ENCODE measurements around the gene SPATA2L.

Gene SPATA2L

GRCh38 chr16:89722392-89723278, 21.1 kb upstream of the SPATA2L start:
- Histone ChIP-seq H3K27ac (ENCODE audit: low read depth, low read length) (peak overlapping the region; percentile 95), H3K36me3 (ENCODE audit: control insufficient read depth, insufficient read depth, low read length) (peaks cover 20% of the 10 kb centered on the region), H3K27me3 (ENCODE audit: control insufficient read depth, insufficient read depth, low read length) (no peaks in the 10 kb centered on the region), H3K4me1 (ENCODE audit: control insufficient read depth, insufficient read depth, low read length) (peaks cover 14% of the 10 kb centered on the region), H3K4me3 (ENCODE audit: low read length) (peak overlapping the region; percentile 70), H3K9ac (ENCODE audit: low read length) (no peak overlapping the region)

- Histone ChIP-seq H3K4me1 (ENCODE audit: control insufficient read depth, insufficient read depth, low read length) (peaks cover 14% of the 10 kb centered on the region), H3K4me3 (ENCODE audit: low read length) (peak overlapping the region; percentile 70), H3K9ac (ENCODE audit: low read length) (peak overlapping the region; percentile 16), H3K27ac (ENCODE audit: low read depth, low read length) (peak overlapping the region; percentile 95), H3K36me3 (ENCODE audit: control insufficient read depth, insufficient read depth, low read length) (peaks cover 12% of the 10 kb centered on the region), H3K27me3 (ENCODE audit: control insufficient read depth, insufficient read depth, low read length) (no peaks in the 10 kb centered on the region)
Measured at GRCh38 chr16:89721546-89722391, 20.3 kb upstream of the SPATA2L start.

GRCh38 chr16:89720813-89721545, 19.5 kb upstream of the SPATA2L start, which contains the start of the genes VPS9D1 and ZNF276:
Gene VPS9D1 (minus strand): TSS chr16:89720898. CDS start chr16:89720861, 37 bp downstream.
Gene ZNF276 (plus strand): TSS chr16:89721537. CDS start chr16:89721641, 104 bp downstream.
- peak within 1 kb of the TSS; percentile 45 for H3K9ac ChIP-seq (ENCODE audit: low read length)

GRCh38 chr16:89720551-89720812, 19.0 kb upstream of the SPATA2L start:
- H3K27ac ChIP-seq (ENCODE audit: low read depth, low read length), result peak overlapping the region; percentile 95
- H3K9ac ChIP-seq (ENCODE audit: low read length), result no peak overlapping the region
- peaks cover 12% of the 10 kb centered on the region for H3K36me3 ChIP-seq (ENCODE audit: control insufficient read depth, insufficient read depth, low read length)
- H3K4me3 ChIP-seq (ENCODE audit: low read length), result peak overlapping the region; percentile 80
- H3K27me3 ChIP-seq (ENCODE audit: control insufficient read depth, insufficient read depth, low read length), result no peaks in the 10 kb centered on the region
- H3K4me1 ChIP-seq (ENCODE audit: control insufficient read depth, insufficient read depth, low read length), result peaks cover 14% of the 10 kb centered on the region

More at GRCh38 chr16:89720813-89721545, 19.5 kb upstream of the SPATA2L start, which contains the start of the genes VPS9D1 and ZNF276:
- peaks cover 14% of the 10 kb centered on the region for H3K4me1 ChIP-seq (ENCODE audit: control insufficient read depth, insufficient read depth, low read length)
- H3K27me3 ChIP-seq (ENCODE audit: control insufficient read depth, insufficient read depth, low read length), result no peaks in the 10 kb centered on the region
- H3K36me3 ChIP-seq (ENCODE audit: control insufficient read depth, insufficient read depth, low read length), result peaks cover 12% of the 10 kb centered on the region
- H3K4me3 ChIP-seq (ENCODE audit: low read length), result peak within 1 kb of the TSS; percentile 80
- H3K27ac ChIP-seq (ENCODE audit: low read depth, low read length), result peak within 1 kb of the TSS; percentile 95

- Histone ChIP-seq H3K36me3 (ENCODE audit: control insufficient read depth, insufficient read depth, low read length) (no peaks in the 10 kb centered on the region), H3K27me3 (ENCODE audit: control insufficient read depth, insufficient read depth, low read length) (no peaks in the 10 kb centered on the region), H3K4me3 (ENCODE audit: low read length) (no peak overlapping the region), H3K9ac (ENCODE audit: low read length) (no peak overlapping the region), H3K27ac (ENCODE audit: low read depth, low read length) (no peak overlapping the region), H3K4me1 (ENCODE audit: control insufficient read depth, insufficient read depth, low read length) (peaks cover 11% of the 10 kb centered on the region)
Measured at GRCh38 chr16:89717688-89718505, 16.4 kb upstream of the SPATA2L start.

GRCh38 chr16:89716916-89717687, 15.6 kb upstream of the SPATA2L start:
- H3K36me3 ChIP-seq (ENCODE audit: control insufficient read depth, insufficient read depth, low read length), result no peaks in the 10 kb centered on the region
- H3K27ac ChIP-seq (ENCODE audit: low read depth, low read length), result no peak overlapping the region
- H3K4me3 ChIP-seq (ENCODE audit: low read length), result no peak overlapping the region
- no peak overlapping the region for H3K9ac ChIP-seq (ENCODE audit: low read length)
- peaks cover 3% of the 10 kb centered on the region for H3K4me1 ChIP-seq (ENCODE audit: control insufficient read depth, insufficient read depth, low read length)
- H3K27me3 ChIP-seq (ENCODE audit: control insufficient read depth, insufficient read depth, low read length), result no peaks in the 10 kb centered on the region

- H3K27me3 ChIP-seq (ENCODE audit: control insufficient read depth, insufficient read depth, low read length), result no peaks in the 10 kb centered on the region
- H3K4me3 ChIP-seq (ENCODE audit: low read length), result no peak overlapping the region
- no peak overlapping the region for H3K9ac ChIP-seq (ENCODE audit: low read length)
- H3K4me1 ChIP-seq (ENCODE audit: control insufficient read depth, insufficient read depth, low read length), result peaks cover 3% of the 10 kb centered on the region
- no peak overlapping the region for H3K27ac ChIP-seq (ENCODE audit: low read depth, low read length)
- no peaks in the 10 kb centered on the region for H3K36me3 ChIP-seq (ENCODE audit: control insufficient read depth, insufficient read depth, low read length)
Measured at GRCh38 chr16:89716493-89716892, 15.0 kb upstream of the SPATA2L start.

- no peaks in the 10 kb centered on the region for H3K4me1 ChIP-seq (ENCODE audit: control insufficient read depth, insufficient read depth, low read length)
- no peak overlapping the region for H3K27ac ChIP-seq (ENCODE audit: low read depth, low read length)
Measured at GRCh38 chr16:89712274-89712781, 10.8 kb upstream of the SPATA2L start.

GRCh38 chr16:89711601-89712273, 10.2 kb upstream of the SPATA2L start:
- Histone ChIP-seq H3K36me3 (ENCODE audit: control insufficient read depth, insufficient read depth, low read length) (no peaks in the 10 kb centered on the region), H3K27me3 (ENCODE audit: control insufficient read depth, insufficient read depth, low read length) (no peaks in the 10 kb centered on the region), H3K9ac (ENCODE audit: low read length) (no peak overlapping the region), H3K4me1 (ENCODE audit: control insufficient read depth, insufficient read depth, low read length) (no peaks in the 10 kb centered on the region), H3K27ac (ENCODE audit: low read depth, low read length) (no peak overlapping the region), H3K4me3 (ENCODE audit: low read length) (peak overlapping the region; percentile 55)

More at GRCh38 chr16:89712274-89712781, 10.8 kb upstream of the SPATA2L start:
- Histone ChIP-seq H3K4me3 (ENCODE audit: low read length) (peak overlapping the region; percentile 55), H3K27me3 (ENCODE audit: control insufficient read depth, insufficient read depth, low read length) (no peaks in the 10 kb centered on the region), H3K9ac (ENCODE audit: low read length) (no peak overlapping the region), H3K36me3 (ENCODE audit: control insufficient read depth, insufficient read depth, low read length) (no peaks in the 10 kb centered on the region)

GRCh38 chr16:89710709-89711564, 9.4 kb upstream of the SPATA2L start:
- H3K27me3 ChIP-seq (ENCODE audit: control insufficient read depth, insufficient read depth, low read length), result no peaks in the 10 kb centered on the region
- H3K4me3 ChIP-seq (ENCODE audit: low read length), result no peak overlapping the region
- no peaks in the 10 kb centered on the region for H3K4me1 ChIP-seq (ENCODE audit: control insufficient read depth, insufficient read depth, low read length)
- no peak overlapping the region for H3K9ac ChIP-seq (ENCODE audit: low read length)
- H3K36me3 ChIP-seq (ENCODE audit: control insufficient read depth, insufficient read depth, low read length), result no peaks in the 10 kb centered on the region
- H3K27ac ChIP-seq (ENCODE audit: low read depth, low read length), result no peak overlapping the region

Data from rectal smooth muscle tissue (tissue), 1 donor.